Epithelial cell of esophagus (primary cell): Measurements from ENCODE around the gene MANSC4.

Experiments
- DNase-seq: peaks from one replicate; pipeline ENCODE4 v3.0.0; 2010; ENCODE audit warnings: low read depth
- H3K4me3 ChIP-seq: 2 replicates; pipeline ENCODE4 v1.5.1; 2011; ENCODE audit warnings: mild to moderate bottlenecking, low read length, control low read depth
- TF ChIP-seq, protein P1 (sequence below): IDR thresholded peaks from 2 replicates; pipeline ENCODE4 v1.5.1; 2011; ENCODE audit warnings: low read depth, mild to moderate bottlenecking, low read length, control low read depth, inconsistent platforms; ENCODE audit not compliant: insufficient read depth; ENCODE audit errors: missing control alignments

The MANSC4 gene

DNA sequence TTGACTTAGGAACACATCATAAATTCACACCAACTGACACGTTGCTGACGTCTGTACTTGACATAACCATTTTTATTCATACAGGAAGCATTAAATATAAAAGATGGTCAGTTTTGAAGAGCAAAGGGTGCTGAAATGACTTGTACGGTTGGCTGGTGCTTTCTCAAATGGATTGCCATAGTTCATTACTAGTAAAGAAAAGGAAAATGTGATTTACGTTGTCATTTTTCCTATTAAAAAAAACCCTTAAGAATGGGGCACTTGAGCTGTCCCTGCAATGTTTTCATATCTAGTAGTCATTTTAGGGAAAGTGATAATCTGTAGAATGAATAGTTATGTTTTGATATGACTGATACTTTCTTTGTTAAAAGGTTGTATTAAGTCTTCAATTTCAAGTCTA is 22.5 kb upstream of the MANSC4 start:
- DNase-seq = no peak
- TF ChIP-seq, protein P1, sequence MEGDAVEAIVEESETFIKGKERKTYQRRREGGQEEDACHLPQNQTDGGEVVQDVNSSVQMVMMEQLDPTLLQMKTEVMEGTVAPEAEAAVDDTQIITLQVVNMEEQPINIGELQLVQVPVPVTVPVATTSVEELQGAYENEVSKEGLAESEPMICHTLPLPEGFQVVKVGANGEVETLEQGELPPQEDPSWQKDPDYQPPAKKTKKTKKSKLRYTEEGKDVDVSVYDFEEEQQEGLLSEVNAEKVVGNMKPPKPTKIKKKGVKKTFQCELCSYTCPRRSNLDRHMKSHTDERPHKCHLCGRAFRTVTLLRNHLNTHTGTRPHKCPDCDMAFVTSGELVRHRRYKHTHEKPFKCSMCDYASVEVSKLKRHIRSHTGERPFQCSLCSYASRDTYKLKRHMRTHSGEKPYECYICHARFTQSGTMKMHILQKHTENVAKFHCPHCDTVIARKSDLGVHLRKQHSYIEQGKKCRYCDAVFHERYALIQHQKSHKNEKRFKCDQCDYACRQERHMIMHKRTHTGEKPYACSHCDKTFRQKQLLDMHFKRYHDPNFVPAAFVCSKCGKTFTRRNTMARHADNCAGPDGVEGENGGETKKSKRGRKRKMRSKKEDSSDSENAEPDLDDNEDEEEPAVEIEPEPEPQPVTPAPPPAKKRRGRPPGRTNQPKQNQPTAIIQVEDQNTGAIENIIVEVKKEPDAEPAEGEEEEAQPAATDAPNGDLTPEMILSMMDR = no peak

DNA sequence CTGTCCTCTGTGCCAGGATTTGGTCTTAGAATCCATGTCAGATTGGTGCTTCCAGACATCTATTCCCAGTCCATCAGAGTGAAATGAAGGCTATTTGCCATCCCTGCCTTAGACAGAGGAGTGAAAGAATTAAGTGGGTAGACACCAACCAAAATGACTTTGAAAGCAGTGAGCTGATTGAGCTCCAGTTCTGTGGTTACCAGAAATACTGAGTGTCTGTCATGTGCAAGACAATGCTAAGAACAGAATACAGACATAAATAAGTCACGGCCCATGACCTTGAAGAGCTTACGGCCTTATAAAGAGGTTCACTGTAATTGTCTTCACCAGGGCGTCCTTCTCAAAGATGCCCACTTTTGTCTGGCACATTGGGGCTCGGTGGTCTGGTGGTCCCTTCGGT is 21.6 kb upstream of the MANSC4 start:
- H3K4me3 ChIP-seq = no peak overlapping the region
- DNase-seq = no peak
- TF ChIP-seq, protein P1 = no peak

More for the DNA sequence above, 22.5 kb upstream of the MANSC4 start:
- H3K4me3 ChIP-seq = no peak overlapping the region

DNA sequence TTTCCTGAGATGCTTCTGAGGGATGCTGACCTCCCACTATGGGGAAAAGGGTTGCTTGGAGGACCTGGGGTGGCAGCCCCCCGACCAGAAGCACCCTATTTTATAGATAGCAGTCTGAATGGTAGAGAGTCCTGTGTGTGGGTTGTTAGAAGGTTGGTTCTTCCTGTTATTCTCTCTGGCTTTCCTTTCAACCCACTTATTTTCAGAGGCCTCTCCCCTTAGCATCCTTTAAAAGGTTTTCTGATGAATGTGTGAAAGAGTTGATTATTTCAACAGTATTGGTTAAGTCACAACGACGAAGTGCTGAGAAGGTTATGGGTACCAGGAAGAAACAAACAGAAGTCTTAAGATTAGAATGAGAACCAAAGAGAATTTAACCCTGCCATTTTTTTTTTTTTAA is 20.8 kb upstream of the MANSC4 start:
- H3K4me3 ChIP-seq = no peak overlapping the region
- TF ChIP-seq, protein P1 = no peak
- no peak for DNase-seq

DNA sequence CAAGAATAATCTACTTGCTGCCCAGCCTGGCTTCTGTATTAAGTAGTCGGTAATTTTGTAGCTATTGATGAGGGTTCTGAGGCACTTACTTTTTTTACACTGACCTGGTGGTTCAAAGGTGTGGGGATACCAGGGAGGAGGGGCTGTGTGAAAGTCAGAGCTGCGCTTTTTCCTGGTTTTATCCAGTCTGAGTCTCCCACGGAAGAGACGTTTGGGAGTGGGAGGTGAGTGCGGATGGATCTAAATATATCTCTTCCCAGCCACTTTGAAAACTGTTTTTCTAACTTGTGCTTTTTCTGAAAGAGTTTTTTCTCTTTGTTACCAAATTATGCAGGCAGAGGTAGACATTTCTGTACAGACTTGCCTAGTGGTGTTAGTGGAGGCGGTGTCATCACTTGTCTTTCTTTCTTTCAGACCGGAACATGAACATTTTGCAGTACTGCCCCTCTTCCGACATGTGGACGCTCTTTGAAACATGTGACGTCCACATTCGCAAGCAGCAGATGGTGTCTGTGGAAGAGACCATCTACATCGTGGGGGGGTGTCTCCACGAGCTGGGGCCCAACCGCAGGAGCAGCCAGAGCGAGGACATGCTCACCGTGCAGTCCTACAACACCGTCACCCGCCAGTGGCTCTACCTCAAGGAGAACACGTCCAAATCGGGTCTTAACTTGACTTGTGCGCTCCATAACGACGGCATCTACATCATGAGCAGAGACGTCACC is 17.4 kb upstream of the MANSC4 start:
- no peak for DNase-seq
- TF ChIP-seq, protein P1 = no peak
- no peak overlapping the region for H3K4me3 ChIP-seq

DNA sequence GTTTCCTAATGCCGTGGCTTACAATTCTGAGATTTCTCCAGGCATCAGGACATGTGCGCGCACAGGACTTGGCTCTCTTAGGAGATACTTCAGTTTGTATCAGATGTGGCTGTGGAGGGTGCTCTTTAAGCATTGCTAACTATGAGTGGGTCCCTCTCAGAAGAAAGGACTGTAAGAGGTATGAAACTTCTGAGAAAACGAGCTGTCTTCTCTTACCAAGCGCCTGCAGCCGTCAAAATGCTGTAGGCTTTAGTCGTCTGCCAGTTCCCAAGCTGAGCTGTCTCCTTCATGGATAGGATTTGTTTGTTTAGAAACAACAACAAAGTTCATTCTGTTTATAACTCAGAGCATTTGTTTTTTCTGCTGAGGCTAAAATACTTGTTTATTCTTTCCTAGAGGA is 16.1 kb upstream of the MANSC4 start:
- DNase-seq = no peak
- TF ChIP-seq, protein P1 = no peak
- H3K4me3 ChIP-seq = no peak overlapping the region

DNA sequence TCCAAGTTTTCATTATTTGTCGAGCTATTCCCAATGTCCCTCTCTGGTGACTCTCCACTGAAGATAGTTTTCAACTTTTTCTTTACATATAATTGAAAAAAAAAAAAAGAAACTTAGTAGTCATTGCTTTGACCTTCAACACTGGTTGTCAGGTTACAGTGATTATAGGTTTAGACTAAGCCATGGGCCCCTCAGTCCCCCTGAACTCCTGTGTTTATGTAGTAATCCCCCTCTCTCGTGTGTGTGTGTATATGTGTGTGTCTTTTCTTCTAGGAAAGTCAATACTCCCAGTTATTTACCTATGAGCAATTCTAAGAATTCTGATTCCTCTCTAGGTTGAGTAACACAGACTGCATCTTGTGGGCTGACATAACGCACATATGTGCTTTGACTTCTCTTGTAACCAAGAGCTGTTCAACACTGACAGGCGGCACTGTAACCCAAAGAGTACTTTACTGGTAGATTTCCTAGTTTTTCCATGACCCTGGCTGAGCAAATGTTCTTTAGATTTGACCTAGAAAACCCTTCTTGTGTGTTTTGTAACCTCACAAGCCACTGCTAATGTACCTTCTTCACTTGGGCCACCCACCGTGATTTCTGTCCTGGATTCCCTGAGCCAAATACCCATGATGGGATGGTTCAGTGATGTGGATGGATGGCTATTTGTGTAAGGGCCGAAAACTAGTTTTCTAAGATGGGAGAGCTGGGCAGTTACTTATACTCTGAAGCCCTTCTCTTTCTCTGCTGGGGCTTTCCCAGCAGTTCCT is 15.0 kb upstream of the MANSC4 start:
- no peak for DNase-seq
- H3K4me3 ChIP-seq = no peak overlapping the region
- TF ChIP-seq, protein P1 = no peak

- DNase-seq = no peak
- TF ChIP-seq, protein P1 = no peak
- H3K4me3 ChIP-seq = no peak overlapping the region
Measured at GRCh38 chr12:27790179-27790578, 10.1 kb upstream of the MANSC4 start.
